ENCODE results near the gene MAML3.

MAML3 gene

GRCh38 chr4:139900964-139901376, 253.0 kb downstream of the MAML3 start:
- DNase-seq (ENCODE audit: low read depth) = no peak

DNA sequence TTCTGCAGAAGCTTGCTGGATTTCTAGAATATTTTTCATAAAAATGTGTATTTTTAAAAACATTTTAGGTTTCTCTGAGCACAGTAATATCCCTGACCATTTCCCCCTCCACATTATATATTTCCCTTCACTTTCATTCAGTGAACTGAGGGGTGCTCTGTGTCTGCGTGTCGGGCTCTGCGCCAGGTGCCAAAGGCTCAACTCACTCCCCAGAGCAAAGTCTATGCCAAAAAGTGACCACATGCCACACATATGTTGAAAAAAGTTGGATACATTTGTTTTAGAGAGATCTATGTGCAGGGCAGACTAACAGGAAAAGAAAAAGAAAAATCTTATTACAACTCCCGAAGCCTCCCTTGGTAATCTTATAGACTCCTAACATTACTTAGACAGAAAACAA, 254.6 kb downstream of the MAML3 start:
- no peak for DNase-seq (ENCODE audit: low read depth)

DNA sequence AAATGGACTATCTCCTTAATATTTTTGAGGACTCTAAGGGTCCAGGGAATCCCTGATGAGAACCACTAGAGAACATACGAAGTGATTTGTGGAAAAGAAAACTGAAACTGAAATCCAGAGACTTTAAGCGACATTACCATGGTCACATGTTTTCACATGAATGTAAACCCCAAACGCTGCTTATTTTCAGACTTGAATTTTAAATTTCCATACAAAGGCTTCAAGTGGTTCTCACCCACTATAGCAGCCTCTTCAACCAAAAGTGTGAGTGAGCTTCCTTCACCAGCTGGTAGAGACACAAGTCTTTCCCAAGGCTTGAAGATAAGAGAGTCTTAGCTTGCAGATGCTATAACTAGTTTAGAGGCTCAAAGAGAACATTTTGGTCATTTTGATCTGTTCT, 255.7 kb downstream of the MAML3 start:
- DNase-seq (ENCODE audit: low read depth) = no peak

- DNase-seq (ENCODE audit: low read depth) = no peak
These were observed 257.8 kb downstream of the MAML3 start for GRCh38 chr4:139896091-139896604.

- DNase-seq (ENCODE audit: low read depth) = no peak
These were observed 260.2 kb downstream of the MAML3 start for GRCh38 chr4:139893801-139894200.

DNA sequence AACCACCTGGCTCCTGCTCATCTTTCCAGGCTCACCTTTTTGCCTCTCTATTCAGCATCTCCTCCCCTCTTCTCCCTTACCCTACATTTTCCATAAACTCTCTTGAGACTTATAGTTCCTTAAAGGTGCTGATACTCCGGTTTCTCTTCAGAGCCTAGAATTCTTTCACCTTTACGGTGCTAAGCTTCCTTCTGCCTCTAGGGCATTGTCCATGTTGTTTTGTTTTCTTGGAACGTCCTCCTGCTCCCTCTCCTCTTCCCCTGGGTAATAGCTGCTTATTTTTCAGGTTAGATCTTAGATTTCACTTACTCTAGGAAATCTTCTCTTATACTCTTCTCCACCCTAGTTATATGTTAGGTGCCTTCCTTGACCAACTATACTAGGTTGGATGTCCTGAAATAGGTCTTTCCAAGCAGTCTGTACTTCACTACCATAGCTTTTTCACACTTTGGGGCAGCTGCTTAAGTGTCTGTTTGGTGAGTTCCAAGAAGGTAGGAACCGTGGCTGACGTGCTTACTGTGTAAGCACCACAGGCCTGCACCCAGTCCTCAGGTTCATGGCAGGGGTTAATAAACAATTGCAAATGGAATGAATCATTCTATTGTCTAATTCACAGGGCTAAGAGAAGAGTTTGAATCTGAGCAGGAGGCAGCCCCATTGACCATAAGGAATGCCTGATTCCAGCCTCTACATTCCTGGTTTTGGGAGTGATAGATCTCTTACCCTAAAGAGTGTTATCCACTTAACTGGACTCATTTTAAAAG, 260.8 kb downstream of the MAML3 start:
- no peak for DNase-seq (ENCODE audit: low read depth)

DNA sequence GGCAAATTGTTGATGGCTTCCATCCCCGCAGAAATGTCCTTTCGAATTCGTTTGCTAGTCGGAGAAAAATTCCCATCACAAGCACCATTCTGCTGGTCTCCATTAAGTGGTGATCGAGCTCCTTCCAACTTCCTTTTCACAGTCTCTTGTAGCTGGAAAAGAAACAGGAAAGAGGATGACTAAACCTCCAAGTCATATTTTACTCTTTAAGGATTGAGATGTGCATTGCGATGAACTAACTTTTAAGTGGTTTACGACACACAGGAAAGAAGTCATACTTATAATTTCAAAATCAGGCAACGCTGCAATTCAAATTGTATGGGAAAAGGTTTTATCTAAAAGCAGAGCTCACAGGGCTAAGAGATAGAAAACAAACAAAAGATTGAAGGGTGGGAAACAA, 263.2 kb downstream of the MAML3 start:
- peak; percentile 74 for DNase-seq (ENCODE audit: low read depth)

GRCh38 chr4:139889901-139890300, 264.1 kb downstream of the MAML3 start:
- DNase-seq (ENCODE audit: low read depth) = no peak

GRCh38 chr4:139889264-139889663, 264.7 kb downstream of the MAML3 start:
- DNase-seq (ENCODE audit: low read depth) = no peak

DNA sequence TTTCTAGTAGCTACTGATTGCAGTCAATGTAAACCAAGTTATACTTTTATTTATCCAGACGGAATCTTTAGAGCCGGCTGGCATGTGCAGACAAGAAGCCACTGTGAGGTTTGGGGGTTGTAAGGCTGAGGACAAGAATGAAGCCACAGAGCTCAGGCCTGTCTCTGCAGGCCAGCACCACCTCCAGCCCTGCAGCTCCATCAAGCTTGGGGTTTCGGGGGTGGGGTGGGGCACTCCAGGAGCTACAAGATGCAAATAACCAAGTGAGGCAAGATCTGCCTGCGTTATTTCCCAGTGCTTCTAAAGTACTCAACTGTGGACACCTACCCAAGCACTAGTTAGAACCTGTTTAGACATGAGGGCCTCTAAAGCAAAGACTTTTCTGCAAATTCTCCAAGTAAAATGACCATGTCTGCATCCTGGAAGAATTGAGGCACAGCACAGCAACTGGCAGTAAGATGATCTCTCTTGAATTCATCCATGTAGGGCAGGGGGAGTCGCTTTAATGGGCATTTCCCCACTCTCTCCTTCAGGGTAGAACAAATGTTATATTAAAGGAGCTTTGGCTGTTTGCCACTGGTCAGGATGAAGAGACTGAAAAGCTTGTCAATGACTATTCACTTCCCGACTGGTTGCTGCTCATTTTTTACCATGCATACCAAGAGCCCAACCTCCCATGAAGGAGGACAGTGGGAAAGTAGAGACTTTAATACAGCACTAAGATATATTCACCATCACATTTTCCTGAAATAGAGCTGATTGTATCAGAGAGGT, 265.8 kb downstream of the MAML3 start:
- no peak for DNase-seq (ENCODE audit: low read depth)

GRCh38 chr4:139887376-139887802, 266.6 kb downstream of the MAML3 start:
- DNase-seq (ENCODE audit: low read depth) = no peak

GRCh38 chr4:139886798-139887197, 267.2 kb downstream of the MAML3 start:
- DNase-seq (ENCODE audit: low read depth) = no peak

DNA sequence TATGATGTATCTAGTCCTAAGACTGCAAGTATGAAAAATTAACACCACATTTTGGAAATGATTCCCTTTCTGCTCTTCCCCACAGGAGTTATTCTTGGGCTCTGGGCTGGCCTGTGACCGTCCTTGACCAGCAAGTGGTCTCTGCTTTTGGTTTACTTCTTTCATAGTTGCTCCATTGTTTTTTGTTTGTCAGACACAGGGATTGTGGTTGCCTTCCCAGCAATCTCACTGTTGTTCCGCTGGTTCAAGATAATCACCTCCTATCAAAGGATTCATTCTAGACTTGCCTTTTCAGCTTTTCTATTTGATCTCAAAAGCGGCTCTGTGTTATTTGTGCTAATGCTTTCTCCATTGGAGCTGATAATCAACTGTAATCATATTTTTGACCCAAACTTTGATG, 269.5 kb downstream of the MAML3 start:
- no peak for DNase-seq (ENCODE audit: low read depth)

GRCh38 chr4:139880841-139881240, 273.1 kb downstream of the MAML3 start:
- DNase-seq (ENCODE audit: low read depth) = no peak

DNA sequence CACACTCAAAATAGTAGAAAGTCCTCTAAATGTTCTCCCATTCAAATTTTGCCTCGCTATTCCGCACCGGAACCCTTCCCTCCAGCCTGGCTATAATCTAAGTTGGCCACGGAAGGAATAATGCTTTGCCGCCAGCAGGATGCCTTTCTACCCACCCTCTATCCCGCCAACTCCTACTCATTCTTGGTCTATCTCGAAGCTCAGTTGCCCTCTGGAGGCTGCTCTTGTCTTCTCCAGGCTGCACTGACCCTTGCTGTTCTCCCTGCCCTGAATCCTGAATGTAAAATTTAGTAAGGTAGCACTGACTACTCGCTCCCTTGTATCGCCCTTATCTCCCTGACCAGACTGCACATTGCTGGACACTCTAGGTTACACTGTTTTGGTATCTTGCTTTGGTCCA, 275.9 kb downstream of the MAML3 start:
- DNase-seq (ENCODE audit: low read depth) = no peak

- no peak for DNase-seq (ENCODE audit: low read depth)
These were observed 277.5 kb downstream of the MAML3 start for GRCh38 chr4:139876337-139876941.

- no peak for DNase-seq (ENCODE audit: low read depth)
These were observed 278.6 kb downstream of the MAML3 start for GRCh38 chr4:139875411-139875825.

- DNase-seq (ENCODE audit: low read depth) = no peak
These were observed 280.7 kb downstream of the MAML3 start for GRCh38 chr4:139873111-139873860.

- peak; percentile 92 for DNase-seq (ENCODE audit: low read depth)
These were observed 281.7 kb downstream of the MAML3 start for GRCh38 chr4:139872274-139872673.

DNA sequence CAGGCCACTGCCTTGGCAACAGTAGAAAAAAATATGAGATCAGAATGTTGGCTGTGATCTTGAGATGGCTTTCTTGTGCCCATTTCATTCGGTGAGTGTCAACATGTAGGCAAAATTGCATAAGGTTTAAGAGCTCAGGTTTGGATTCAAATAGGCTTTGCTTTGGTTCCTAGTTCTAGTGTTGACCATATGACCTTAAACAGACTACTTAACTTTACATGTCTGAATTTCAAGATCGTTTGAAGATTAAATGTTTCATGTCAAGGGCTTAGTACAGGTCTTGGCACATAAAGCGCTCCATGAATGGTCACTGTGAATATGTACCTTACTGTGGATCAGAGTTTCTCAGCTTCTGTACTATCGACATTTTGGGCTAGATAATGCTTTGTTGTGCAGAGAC, 284.2 kb downstream of the MAML3 start:
- no peak for DNase-seq (ENCODE audit: low read depth)

DNA sequence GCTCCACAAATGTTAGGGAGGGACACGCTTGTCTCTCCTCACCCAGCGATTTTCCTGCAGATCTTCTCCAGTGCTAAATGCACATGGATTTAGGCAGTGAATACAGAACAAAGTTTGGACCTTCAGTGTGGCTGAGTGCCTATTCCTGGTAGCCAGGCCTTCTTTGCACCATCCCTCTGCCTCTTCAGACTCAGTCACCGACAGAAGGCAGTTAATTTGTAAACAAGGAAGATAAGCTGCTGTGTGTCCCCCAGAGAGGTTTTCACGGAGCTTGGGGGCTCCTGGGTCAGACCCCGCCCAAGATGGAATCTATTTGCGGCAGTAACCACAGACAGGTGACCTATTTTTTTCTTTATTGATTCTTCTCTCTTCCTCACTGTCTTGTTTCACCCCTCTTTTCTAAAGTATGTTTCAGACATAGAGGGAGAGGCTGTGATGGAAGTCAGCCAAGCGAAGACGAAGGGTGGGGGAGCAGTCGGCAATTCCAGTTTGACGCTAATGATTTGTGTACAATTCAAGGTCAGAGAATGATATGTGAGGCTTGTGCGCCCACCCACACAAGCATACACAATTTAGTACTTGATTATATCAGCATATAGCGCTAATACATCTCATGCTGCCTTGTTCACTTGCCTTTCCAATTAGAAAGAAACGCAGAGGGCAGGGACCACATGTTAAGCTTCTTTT, 287.6 kb downstream of the MAML3 start:
- DNase-seq (ENCODE audit: low read depth) = no peak
